Neural progenitor cell (in vitro differentiated cells): ENCODE data around the gene ZSCAN5B. TPM values are rescaled to one million over a fixed set of nuclear protein-coding genes. Genes with fewer than 3 reads are reported as not detected.
A peak's percentile ranks its signal among the peaks of the same experiment; 100 is the strongest.

Experiments used
- DNase-seq: peaks from one replicate; pipeline ENCODE4 v3.0.0-alpha.2; 2016; ENCODE audit warnings: low spot score
- H2AFZ ChIP-seq: fragments of 200-600 bp; sonication (generic); replicated peaks from 2 replicates; pipeline ENCODE4 v1.6.1; 2016; ENCODE audit warnings: antibody characterized with exemption
- H3F3A ChIP-seq: fragments of 200-600 bp; sonication (generic); 2 replicates; pipeline ENCODE4 v1.6.1; 2016; ENCODE audit warnings: antibody characterized with exemption, low read depth
- H3K27ac ChIP-seq: fragments of 200-600 bp; sonication (generic); 2 replicates; pipeline ENCODE4 v1.5.1; 2016; ENCODE audit warnings: mild to moderate bottlenecking
- H3K27me3 ChIP-seq: fragments of 200-600 bp; sonication (generic); 2 replicates; pipeline ENCODE4 v1.6.1; 2016; ENCODE audit warnings: mild to moderate bottlenecking, moderate library complexity
- H3K36me3 ChIP-seq: fragments of 200-600 bp; sonication (generic); 2 replicates; pipeline ENCODE4 v1.5.1; 2016
- H3K4me1 ChIP-seq: fragments of 200-600 bp; sonication (generic); 2 replicates; pipeline ENCODE4 v1.6.1; 2016; ENCODE audit warnings: mixed run types
- H3K4me2 ChIP-seq: fragments of 200-600 bp; sonication (generic); 2 replicates; pipeline ENCODE4 v1.6.1; 2016
- H3K4me3 ChIP-seq: fragments of 200-600 bp; sonication (generic); 2 replicates; pipeline ENCODE4 v1.5.1; 2016
- H3K79me2 ChIP-seq: fragments of 200-600 bp; sonication (generic); 2 replicates; pipeline ENCODE4 v1.6.1; 2016; ENCODE audit warnings: low read depth
- H3K9ac ChIP-seq: fragments of 200-600 bp; sonication (generic); 2 replicates; pipeline ENCODE4 v1.6.1; 2016
- H3K9me3 ChIP-seq: fragments of 200-600 bp; sonication (generic); 2 replicates; pipeline ENCODE4 v1.5.1; 2016; ENCODE audit warnings: low read depth
- H4K20me1 ChIP-seq: fragments of 200-600 bp; sonication (generic); 2 replicates; pipeline ENCODE4 v1.6.1; 2016; ENCODE audit warnings: low read depth
- H3K27ac Mint-ChIP-seq: 3 replicates; pipeline ENCODE4 v1.8.0; 2021; ENCODE audit warnings: mixed read lengths
- H3K27me3 Mint-ChIP-seq: 2 replicates; pipeline ENCODE4 v1.8.0; 2022; ENCODE audit warnings: low read depth, mild to moderate bottlenecking, inconsistent platforms, moderate library complexity, mixed read lengths; ENCODE audit not compliant: insufficient read depth
- H3K36me3 Mint-ChIP-seq: 3 replicates; pipeline ENCODE4 v1.8.0; 2021; ENCODE audit warnings: mixed read lengths
- H3K4me1 Mint-ChIP-seq: 3 replicates; pipeline ENCODE4 v1.8.0; 2021; ENCODE audit warnings: mixed read lengths
- H3K4me3 Mint-ChIP-seq: 3 replicates; pipeline ENCODE4 v1.8.0; 2021; ENCODE audit warnings: mild to moderate bottlenecking, moderate library complexity, mixed read lengths
- H3K9me3 Mint-ChIP-seq: 3 replicates; pipeline ENCODE4 v1.8.0; 2020; ENCODE audit warnings: mixed read lengths
- EZH2 ChIP-seq: fragments of 200-600 bp; sonication (generic); IDR thresholded peaks from 2 replicates; pipeline ENCODE4 v1.6.1; 2017; ENCODE audit warnings: antibody characterized with exemption, mild to moderate bottlenecking, moderate library complexity
- EZH2phosphoT487 ChIP-seq: fragments of 200-600 bp; sonication (generic); IDR thresholded peaks from 2 replicates; pipeline ENCODE4 v1.6.1; 2017; ENCODE audit warnings: antibody characterized with exemption
- total RNA-seq: library from RNA; depleted of rRNA; stranded (reverse); fragments of >200 nt; gene quantifications from 2 replicates; pipeline ENCODE4 v1.2.3, GENCODE V29; 2015; ENCODE audit warnings: low replicate concordance
- TF ChIP-seq, protein P1 (sequence below): fragments of 200-600 bp; sonication (generic); IDR thresholded peaks from 2 replicates; pipeline ENCODE4 v1.5.1; 2017; ENCODE audit warnings: antibody characterized with exemption, mild to moderate bottlenecking

Gene ZSCAN5B
- total RNA-seq, 1 donor from 2014 or later: not detected

DNA sequence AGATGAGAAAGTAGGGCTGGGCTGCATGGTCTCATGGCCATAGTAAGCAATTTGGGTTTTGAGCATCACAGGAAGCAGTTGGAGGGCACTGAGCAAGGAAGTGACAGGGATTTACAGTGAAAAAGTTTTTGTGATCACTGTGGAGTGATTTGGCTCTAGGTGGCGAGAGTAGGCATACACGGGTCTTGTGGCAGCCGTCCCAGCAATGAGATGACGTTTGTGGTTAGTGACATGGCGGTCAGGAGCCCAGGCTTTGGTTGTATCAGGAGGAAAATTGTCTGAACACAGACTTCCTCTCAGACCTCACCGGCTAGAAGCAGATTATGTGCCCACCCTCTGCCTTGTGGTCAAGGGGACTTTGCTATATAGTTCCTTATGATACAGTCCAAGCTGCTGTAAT, 53.2 kb downstream of the ZSCAN5B start:
- Mint-ChIP-seq H3K27me3 (no peaks in the 10 kb centered on the region), H3K36me3 (peaks cover 10% of the 10 kb centered on the region), H3K27ac (no peak overlapping the region), H3K9me3 (no peaks in the 10 kb centered on the region), H3K4me1 (peaks cover 25% of the 10 kb centered on the region), H3K4me3 (no peak overlapping the region)
- Histone ChIP-seq H2AFZ (no peak overlapping the region), H3K9me3 (no peaks in the 10 kb centered on the region), H3K4me1 (peaks cover 16% of the 10 kb centered on the region), H3K4me2 (no peak overlapping the region), H3K79me2 (peaks cover 46% of the 10 kb centered on the region), H3F3A (peaks cover 16% of the 10 kb centered on the region), H4K20me1 (peaks cover 11% of the 10 kb centered on the region), H3K9ac (no peak overlapping the region), H3K4me3 (no peak overlapping the region), H3K36me3 (no peaks in the 10 kb centered on the region), H3K27ac (no peak overlapping the region), H3K27me3 (no peaks in the 10 kb centered on the region)
- TF ChIP-seq EZH2 (no peak), EZH2phosphoT487 (no peak)
- TF ChIP-seq, protein P1, sequence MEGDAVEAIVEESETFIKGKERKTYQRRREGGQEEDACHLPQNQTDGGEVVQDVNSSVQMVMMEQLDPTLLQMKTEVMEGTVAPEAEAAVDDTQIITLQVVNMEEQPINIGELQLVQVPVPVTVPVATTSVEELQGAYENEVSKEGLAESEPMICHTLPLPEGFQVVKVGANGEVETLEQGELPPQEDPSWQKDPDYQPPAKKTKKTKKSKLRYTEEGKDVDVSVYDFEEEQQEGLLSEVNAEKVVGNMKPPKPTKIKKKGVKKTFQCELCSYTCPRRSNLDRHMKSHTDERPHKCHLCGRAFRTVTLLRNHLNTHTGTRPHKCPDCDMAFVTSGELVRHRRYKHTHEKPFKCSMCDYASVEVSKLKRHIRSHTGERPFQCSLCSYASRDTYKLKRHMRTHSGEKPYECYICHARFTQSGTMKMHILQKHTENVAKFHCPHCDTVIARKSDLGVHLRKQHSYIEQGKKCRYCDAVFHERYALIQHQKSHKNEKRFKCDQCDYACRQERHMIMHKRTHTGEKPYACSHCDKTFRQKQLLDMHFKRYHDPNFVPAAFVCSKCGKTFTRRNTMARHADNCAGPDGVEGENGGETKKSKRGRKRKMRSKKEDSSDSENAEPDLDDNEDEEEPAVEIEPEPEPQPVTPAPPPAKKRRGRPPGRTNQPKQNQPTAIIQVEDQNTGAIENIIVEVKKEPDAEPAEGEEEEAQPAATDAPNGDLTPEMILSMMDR: no peak
- DNase-seq: no peak

DNA sequence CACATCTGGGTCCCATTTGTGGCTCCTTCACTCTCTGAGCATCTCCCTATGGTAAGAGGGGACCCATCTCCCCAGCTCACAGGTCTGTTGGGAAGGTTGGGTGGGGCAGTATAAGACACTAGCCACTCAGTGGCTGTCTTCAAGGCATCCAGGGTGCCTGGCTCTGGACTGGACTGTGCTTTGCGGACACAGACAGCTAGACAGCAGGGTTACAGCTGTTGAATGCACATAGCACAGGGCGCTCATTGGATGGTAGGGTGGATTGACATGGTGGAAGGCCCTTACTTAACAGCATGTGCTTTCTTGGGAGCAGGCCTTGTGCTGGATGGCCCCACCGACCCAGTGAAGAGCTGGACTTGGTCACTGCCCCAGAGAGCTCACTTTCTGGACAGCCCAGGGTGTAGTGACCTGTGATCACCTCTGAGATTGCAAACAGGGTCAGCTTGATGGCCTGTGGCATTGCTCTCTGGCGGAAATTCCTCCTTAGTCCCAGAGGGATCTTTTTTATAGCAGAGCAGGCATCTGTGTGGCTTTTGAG, 54.6 kb downstream of the ZSCAN5B start:
- Histone ChIP-seq H3K36me3 (no peaks in the 10 kb centered on the region), H3F3A (peaks cover 9% of the 10 kb centered on the region), H3K9ac (no peak overlapping the region), H3K27me3 (no peaks in the 10 kb centered on the region), H3K4me2 (no peak overlapping the region), H2AFZ (no peak overlapping the region), H4K20me1 (peaks cover 7% of the 10 kb centered on the region), H3K4me1 (peaks cover 16% of the 10 kb centered on the region), H3K27ac (no peak overlapping the region), H3K9me3 (no peaks in the 10 kb centered on the region), H3K4me3 (no peak overlapping the region), H3K79me2 (peaks cover 45% of the 10 kb centered on the region)
- Mint-ChIP-seq H3K4me1 (peaks cover 28% of the 10 kb centered on the region), H3K36me3 (peaks cover 3% of the 10 kb centered on the region), H3K27ac (no peak overlapping the region), H3K4me3 (peak overlapping the region; percentile 30), H3K27me3 (no peaks in the 10 kb centered on the region), H3K9me3 (no peaks in the 10 kb centered on the region)
- DNase-seq: no peak
- no peak for TF ChIP-seq EZH2
- TF ChIP-seq, protein P1: no peak
- no peak for TF ChIP-seq EZH2phosphoT487

DNA sequence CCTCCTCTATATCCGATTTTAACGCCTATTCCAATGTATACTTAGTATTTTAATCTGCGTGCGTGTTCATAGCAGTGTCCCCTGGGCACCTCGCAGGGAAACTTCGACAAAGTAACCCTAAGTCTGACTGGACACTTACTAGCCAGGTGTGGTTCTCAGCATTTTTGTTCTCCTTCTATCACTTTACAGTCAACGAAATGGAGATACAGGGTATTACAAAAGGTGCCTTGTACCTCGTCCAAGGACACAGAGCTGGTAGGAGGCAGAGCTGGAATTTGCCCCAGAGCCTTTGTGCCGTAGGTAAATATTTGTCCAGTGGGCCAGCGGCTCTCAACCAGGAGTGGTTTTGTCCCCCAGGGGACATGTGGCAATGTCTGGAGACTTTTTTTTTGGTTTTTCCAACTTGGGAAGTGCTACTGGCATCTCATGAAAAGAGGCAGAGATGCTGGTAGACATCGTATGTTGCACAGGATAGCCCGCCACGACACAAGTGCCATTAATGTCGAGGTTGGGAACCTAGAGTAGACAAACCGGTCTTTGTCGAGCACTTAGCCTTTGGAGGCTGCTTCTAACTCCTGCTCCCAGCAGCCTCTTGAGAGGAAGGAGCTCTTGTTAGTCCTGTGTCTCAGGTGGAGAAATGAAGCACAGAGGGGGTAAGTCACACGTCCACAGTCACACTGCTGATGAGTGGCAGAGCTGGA, 55.3 kb downstream of the ZSCAN5B start:
- Mint-ChIP-seq H3K9me3 (no peaks in the 10 kb centered on the region), H3K27me3 (no peaks in the 10 kb centered on the region), H3K4me3 (peak overlapping the region; percentile 85), H3K27ac (peak overlapping the region; percentile 96), H3K36me3 (peaks cover 2% of the 10 kb centered on the region), H3K4me1 (peaks cover 30% of the 10 kb centered on the region)
- TF ChIP-seq, protein P1: no peak
- TF ChIP-seq EZH2phosphoT487: no peak
- TF ChIP-seq EZH2: no peak
- peak overlapping the region; percentile 50 for H3K4me3 ChIP-seq
- peaks cover 9% of the 10 kb centered on the region for H3F3A ChIP-seq
- no peak overlapping the region for H3K27ac ChIP-seq
- H3K36me3 ChIP-seq: no peaks in the 10 kb centered on the region
- H3K79me2 ChIP-seq: peaks cover 45% of the 10 kb centered on the region
- no peaks in the 10 kb centered on the region for H3K27me3 ChIP-seq
- peaks cover 16% of the 10 kb centered on the region for H3K4me1 ChIP-seq
- H2AFZ ChIP-seq: no peak overlapping the region
- H3K9me3 ChIP-seq: no peaks in the 10 kb centered on the region
- H3K9ac ChIP-seq: peak overlapping the region; percentile 33
- H4K20me1 ChIP-seq: peaks cover 7% of the 10 kb centered on the region
- peak overlapping the region; percentile 93 for H3K4me2 ChIP-seq
- DNase-seq: no peak
